Stimulated activated CD4-positive, alpha-beta T cell treated with anti-CD3 and anti-CD28 coated beads, Interleukin-2, amount 100 ng/mL, for 48 hours (primary cell): ENCODE measurements around the gene SDR9C7.
"Not testable (repeated sequence)": the region's sequence is repeated elsewhere in the genome, so short reads cannot be mapped to it uniquely, and the experiment has no call there.

Source experiments
- DNase-seq, 2 donors: peaks; one replicate each; pipeline ENCODE4 v3.0.0-alpha.2; 2020

The SDR9C7 gene

DNA sequence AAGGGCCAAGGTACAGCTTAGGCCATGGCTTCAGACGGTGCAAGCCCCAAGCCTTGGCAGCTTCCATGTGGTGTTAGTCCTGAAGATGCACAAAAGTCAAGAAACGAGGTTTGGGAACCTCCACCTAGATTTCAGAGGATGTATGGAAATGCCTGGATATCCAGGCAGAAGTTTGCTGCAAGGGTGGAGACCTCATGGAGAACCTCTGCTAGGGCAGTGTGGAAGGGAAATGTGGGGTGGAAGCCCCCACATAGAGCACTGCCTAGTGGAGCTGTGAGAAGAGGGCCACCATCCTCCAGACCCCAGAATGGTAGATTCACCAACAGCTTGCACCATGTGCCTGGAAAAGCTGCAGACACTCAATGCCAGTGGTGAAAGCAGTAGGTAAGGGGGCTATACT is 24.8 kb downstream of the SDR9C7 start:
- DNase-seq: not testable (repeated sequence)

DNA sequence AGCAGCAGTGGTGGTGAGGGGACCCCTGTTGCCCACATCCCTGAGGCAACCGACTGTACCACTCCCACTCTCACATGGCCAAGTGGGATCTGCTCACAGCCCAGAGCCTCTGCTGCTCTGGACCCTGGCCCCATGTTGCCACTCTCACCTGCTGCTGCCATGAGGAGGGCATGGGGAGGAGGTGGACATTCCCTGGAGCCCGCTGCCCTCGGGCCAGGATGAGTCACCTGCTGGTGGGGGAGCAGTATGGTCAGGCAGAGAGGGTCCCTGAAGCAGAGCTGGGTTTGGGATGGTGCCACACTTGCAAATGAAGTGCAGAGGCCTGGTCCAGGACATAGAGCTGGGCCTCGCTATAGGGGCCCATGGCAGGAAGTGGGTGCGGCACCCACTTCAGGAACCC is 26.1 kb downstream of the SDR9C7 start:
- DNase-seq: no peak

DNA sequence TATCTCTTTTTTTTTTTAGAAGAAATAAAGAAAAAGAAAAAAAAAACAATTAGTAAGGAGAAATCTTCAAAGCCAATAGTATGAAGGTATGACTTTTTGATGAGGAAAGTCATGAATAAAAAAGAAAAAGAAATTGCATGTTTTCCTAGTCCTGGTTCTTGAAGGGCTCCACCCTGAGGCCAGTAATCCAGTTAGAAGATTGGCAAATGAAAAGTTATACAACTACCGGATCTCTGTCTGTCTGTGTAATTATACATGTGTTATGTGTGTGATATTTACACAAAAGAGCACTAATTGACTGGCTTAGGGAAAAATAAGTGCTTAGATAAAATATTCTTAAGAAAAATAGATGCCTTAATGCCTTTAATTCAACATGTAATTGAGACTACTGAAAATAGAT is 28.4 kb downstream of the SDR9C7 start:
- DNase-seq: no peak

DNA sequence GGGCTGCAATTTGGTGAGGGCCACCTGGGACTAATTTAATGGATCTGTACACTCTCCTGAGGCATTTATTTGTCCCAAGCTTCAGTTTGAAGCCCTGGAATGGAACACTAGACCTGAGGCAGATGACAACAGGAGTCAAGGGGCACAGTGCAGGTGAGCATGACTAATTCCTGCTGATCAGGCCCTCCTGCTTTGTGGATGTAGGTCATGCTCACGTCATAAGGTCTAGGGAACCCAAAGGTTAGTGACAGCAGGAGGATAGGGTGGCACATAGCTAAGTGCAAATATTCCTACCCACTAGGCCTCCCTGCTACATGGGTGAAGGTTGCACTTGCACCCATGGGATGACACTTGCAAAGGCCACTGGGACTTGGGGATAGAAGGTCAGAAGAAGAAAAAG is 30.8 kb downstream of the SDR9C7 start:
- DNase-seq: no peak

DNA sequence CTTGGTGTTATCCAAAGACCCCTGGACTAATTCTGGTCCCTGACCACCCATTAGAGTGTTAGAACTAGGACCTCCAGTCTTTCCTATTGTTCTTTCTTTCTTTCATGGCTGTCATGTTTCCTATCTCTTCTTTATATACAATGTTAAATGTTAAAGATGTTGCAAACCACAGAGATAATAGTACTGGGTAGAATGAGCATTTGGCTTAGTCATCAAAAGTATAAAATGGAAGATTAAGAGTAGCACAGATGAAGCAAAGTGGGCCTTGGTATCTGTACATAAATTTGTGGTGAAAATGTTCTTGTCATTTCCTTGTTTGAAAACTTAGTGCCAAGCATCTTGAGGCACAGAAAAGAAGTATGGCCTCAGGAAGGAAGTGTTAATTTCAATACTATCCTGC is 32.9 kb downstream of the SDR9C7 start:
- DNase-seq: not testable (repeated sequence)

DNA sequence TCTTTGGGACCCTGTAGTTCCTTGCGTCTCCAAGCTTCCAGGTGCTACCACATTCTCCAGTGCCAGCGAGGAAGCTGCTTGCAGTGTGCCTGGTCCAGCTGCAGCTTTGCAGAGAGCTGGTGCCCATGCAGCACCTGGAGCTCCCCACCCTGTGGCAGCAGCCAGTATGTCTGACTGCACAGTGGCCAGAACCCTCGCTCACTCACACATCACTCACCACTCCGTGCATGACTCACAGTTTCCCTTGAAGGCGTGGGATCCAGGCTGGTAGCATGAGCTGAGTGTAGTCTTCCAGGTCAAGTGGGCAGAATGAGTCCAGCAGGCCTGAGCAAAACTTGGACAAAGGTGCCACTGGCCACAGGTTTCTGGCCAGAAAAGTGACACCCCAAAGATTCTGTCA is 33.6 kb downstream of the SDR9C7 start:
- no peak for DNase-seq

DNA sequence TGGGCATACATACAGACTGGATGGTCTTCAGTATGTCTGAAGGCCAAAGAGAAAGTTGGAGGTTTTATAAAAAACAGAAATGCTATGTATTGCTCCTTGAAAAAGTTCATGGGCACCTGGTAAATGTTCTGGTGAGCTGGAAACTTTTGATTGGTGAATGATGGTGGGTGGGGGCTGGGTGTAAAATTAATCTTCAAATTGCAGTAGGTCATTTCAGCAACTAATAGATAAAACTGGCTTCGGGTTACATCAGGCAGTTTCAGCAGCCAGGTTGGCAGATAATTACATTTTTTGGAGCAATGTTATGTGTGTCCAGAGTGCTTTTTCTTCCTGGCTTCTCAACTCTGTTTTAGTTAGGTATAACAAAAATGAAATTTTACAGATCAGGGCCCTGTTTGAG is 35.3 kb downstream of the SDR9C7 start:
- DNase-seq: no peak

DNA sequence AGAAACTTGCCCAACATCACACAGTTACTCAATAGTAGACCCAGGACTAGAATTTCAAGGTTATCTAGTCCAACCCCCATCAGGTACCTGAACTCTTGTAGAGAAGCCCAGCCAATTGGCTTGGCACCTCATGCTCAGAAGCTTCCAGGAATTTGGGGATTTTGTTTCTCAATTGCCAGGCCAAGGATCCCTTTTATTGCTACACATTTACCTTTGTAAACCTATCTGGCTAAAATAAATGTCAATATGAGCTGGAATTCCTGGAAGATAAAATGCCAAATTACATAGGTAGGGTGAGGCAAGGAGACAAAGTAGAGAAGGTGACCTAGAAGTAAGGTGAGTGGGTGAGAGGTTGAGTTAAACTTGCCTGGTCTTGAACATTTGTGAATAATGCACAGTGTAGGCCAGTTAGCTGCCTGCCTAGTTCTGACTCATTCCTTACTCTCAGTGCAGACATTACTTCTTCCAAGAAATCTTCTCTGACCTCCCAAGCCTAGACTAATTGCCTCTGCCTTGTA is 36.3 kb downstream of the SDR9C7 start:
- no peak for DNase-seq

DNA sequence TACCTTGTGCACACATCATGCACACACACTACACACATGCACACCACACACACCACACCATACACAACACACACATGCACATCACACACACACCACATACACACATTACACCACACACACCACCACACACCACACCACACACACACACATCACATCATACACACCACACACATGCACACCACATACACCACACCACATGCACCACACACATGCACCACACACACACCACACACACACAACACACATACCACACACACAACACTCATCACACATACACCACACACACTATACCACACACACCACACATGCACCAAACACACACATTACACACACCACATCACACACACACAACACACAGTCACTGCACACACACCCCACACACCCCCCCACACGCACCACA is 38.1 kb downstream of the SDR9C7 start:
- DNase-seq: no peak

DNA sequence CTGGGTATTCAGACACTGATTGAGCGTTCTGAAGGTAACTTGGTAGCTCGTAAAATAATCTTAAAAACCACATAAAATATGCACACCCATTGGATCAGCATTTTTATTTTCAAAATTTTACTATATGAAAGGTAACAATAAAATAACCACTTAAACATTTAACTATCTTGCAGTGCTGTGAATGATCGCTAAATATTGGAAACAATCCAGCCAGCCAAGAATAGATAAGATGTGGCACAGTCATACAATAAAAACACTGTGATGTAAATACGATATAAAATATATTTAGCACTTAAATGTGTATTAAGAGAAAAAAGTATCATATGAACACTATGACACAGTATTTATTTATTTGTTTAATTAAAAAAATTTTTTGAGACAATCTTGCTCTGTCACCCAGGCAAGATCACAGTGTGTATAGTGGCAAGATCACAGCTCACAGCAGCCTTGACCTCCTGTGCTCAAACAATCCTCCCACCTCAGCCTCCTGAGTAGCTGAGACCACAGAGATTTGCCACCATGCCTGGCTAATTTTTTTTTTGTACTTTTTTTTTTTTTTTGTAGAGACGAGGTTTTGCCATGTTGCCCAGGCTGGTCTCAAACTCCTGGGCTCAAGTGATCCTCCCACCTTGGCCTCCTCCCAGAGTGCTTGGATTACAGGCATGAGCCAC is 39.4 kb downstream of the SDR9C7 start:
- no peak for DNase-seq

DNA sequence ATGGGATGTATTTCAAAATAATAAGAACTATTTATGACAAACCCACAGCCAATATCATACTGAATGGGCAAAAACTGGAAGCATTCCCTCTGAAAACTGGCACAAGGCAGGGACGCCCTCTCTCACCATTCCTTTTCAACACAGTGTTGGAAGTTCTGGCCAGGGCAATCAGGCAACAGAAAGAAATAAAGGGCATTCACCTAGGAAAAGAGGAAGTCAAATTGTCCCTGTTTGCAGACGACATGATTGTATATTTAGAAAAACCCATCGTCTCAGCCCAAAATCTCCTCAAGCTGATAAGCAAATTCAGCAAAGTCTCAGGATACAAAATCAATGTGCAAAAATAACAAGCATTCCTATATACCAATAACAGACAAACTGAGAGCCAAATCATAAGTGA is 42.3 kb downstream of the SDR9C7 start:
- DNase-seq: not testable (repeated sequence)

DNA sequence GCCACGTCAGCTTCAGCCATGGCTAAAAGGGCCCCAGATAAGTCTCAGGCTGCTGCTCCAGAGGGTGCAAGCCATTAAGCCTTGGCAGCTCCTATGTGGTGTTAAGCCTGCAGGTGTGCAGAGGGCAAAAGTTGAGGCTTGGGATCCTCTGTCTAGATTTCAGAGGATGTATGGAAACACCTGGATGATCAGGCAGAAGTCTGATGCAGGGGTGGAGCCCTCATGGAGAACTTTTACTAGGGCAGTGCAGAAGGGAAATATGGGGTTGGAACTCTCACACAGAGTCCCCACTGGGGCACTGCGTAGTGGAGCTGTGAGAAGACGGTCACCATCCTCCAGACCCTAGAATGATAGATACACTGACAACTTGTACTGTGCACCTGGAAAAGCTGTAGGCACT is 47.9 kb downstream of the SDR9C7 start:
- DNase-seq: no peak

DNA sequence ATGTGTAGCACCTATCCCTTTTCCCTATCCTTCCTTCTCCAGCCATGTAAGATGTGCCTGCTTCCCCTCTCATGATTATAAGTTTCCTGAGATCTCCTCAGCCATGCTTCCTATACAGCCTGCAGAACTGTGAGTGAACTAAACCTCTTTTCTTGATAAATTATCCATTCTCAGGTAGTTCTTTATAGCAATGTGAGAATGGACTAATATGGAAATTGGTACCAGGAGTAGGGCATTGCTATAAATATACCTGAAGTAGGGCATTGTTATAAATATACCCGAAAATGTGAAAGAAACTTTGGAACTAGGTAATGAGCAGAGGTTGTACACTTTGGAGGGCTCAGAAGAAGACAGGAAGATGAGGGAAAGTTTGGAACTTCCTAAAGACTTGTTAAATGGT is 48.9 kb downstream of the SDR9C7 start:
- DNase-seq: no peak

DNA sequence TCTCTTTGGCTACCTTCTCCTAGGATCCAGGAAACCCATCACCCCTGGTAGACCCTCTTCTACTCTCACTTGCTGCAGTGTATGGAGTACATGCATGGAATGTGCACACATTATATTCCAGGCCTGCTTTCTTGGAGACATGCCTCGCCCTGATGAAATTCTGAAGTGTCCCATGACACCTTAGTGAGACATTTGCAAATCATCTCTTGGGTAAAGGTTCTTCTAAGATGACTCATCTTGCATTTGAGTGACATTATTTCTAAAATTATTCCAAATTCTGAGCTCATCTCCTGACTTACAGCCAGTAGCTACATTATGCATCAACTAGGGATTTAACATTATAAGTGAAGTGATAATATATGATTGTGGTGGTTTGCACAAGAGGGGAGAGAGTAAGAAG is 49.8 kb downstream of the SDR9C7 start:
- DNase-seq: no peak

DNA sequence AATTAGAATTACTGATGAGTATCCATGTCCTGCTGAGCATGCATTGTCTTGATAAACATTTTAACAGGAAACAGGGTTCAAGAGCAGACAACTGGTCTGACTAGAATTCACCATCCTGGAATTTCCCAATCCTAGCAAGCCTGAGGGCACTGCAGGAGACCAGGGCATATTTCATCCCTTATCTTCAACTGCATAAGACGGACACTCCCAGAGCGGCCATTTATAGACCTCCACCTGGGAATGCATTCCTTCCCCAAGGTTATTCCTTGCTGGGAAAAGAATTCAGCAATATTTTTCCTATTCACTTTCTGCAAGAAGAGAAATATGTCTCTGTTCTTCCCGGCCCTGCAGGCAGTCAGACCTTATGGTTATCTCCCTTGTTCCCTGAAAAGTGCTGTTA is 51.8 kb downstream of the SDR9C7 start:
- not testable (repeated sequence) for DNase-seq

DNA sequence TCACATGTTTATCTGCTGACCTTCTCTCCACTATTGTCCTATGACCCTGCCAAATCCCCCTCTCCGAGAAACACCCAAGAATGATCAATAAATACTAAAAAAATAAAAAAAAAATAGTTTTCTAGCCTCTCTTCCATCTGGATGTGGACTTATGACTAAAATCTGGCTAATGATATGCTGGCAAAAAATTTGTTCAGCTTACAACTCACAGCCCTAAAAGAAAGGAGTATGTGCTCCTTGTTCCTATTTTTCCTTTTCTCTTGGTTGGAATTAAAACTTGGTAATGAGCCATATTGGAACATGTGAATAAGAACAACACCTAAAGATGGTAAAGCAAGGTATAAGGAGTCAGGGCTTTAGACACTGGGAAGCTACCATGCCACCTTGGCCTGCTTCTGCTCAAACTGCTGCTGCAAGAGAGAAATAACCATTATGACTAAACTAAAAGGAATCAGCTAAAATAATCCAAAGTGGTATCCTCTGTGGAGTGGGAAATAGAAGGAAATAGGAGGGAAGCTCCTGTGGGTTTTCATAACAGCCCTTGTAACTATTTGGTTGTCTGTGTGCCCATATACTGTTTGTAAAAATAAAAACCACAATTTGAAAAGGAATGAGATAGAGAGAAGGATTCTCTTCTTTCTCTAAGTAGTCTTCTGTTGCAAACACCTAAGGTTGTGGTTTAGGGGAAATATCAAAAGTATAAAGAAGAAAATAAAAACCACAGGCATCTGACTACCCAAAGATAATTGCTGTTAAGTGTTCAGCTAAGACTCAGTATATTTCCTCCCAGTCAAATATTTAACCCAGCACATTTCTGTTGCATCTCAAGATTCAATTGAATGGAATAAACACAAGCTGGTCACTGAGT is 53.8 kb downstream of the SDR9C7 start:
- no peak for DNase-seq

DNA sequence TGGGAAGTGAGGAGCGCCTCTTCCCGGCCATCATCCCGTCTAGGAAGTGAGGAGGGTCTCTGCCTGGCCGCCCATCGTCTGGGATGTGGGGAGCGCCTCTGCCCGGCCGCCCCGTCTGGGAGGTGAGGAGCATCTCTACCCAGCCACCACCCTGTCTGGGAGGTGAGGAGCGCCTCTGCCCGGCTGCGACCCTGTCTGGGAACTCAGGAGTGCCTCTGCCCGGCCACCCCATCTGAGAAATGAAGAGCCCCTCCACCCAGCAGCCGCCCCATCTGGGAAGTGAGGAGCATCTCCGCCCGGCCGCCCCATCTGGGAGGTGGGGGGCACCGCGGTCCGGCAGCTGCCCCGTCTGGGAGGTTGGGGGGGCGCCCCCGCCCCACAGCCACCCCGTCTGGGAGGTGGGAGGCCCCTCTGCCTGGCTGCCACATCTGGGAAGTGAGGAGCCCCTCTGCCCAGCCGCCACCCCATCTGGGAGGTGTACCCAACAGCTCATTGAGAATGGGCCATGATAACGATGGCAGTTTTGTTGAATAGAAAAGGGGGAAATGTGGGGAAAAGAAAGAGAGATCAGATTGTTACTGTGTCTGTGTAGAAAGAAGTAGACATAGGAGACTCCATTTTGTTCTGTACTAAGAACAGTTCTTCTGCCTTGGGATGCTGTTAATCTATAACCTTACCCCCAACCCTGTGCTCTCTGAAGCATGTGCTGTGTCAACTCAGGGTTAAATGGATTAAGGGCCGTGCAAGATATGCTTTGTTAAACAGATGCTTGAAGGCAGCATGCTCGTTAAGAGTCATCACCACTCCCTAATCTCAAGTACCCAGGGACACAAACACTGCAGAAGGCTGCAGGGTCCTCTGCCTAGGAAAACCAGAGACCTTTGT is 54.7 kb downstream of the SDR9C7 start:
- not testable (repeated sequence) for DNase-seq

DNA sequence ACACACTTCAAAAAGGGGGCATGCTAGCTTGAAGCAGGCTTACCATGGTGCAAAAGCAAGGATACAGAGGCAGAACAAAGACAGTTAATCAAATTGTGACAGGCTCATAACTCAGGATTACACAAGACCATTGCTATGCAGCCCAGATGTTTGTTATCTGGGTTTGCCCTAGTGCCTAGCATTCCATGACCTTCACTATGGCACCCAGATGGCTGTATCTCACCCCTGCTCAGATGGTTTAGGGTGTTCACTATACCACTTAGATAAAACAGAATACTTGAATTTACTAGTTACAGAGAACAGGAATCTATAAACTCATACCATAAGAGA is 56.2 kb downstream of the SDR9C7 start:
- DNase-seq: no peak

DNA sequence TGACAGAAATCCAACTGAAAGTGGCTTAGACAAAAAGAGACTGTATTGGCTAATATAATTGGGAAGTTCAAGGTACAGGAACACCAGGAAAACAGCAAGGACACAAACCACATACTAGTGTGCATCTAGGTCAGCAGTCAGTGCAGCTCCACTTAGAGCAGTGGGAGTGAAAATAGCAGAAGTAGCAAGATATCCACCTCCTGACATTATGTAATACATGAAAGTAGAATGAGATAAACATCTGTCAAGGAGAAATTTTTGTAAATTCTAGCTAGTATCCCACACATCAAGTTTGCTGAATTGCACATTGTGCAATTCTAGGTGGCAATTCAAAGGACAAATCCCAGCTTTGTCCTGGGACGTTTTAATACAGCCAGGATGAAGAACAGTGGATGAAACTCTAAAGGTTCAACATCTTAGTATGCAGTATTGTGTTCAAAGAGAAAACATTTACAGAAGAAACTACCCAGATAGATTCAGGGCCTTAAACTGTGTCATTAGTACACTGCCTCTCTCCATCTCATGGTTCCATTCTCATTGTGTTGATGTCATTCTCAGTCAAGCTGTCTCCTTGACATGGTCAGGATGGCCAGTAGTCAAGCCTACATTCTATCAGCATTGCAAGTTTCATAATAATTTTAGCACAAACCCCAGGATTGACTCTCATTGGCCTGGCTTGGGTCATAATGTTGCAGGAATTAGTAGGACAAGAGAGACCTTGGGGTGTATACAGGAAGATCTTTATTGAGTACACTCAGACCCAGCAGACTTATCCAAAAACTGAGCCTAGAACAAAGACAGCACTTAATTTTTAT is 56.8 kb downstream of the SDR9C7 start:
- no peak for DNase-seq

DNA sequence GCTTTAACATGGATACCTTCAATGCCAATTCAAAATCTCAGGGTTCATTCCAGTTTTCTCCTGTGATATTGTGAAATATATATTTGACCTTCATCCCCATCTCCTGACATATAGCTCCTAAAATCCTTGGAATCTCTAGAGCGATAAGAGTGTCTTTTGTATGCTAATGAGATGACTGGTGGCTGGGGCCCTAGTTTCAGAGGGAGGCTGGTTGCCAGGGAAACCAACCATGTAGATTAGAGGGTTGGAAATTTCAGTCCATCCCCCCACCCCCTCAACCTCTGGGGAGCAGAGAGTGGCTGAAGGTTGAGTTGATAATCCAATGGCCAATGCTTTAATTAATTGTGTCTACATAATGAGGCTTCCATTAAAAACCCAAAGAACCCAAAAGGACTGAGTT is 59.4 kb downstream of the SDR9C7 start:
- DNase-seq: no peak

DNA sequence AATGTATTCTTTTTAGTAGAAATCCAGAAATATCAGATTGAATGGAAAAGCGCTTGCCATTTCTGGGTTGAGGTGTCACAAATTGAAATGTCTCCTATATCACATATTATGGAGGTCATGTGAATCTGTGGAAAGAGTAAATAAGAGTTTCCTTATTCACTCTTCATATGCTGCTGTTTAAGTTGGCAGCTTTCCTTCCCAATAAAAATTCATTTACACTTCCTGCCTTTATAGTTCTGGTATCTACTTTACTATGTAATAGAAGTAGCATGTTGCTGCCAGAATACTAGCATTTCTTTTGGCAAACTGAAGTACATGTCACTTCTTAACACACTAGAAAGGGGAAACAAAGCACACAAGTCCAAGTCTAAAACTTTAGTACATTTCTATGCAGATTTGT is 60.8 kb downstream of the SDR9C7 start:
- DNase-seq: no peak
